ENCODE data around the gene CD63.

DNA sequence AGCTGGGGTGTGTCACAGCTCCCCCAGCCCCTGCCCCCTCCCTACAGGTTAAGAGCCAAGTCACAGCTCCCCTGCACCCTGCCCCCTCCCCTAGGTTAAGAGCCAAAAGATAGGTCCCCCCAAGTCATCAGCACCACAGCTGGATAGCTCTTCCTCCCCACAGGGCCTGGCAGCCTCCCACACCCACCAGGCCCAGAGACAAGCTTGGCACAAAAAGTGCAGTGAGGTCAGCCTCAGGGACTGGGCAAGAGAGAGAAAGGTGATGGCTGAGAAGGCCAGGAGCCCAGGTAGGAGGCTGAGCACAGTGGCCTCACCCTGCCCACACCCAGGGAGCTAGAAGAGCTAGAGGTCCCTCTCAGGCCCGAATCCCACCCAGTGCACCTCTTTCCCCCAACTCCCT is 29.8 kb downstream of the CD63 start:
- no peak for TF ChIP-seq CTCF (conservative IDR thresholded peaks at IDR 0.05; ENCODE audit: low read length)
- TF ChIP-seq EZH2phosphoT487 (IDR thresholded peaks at IDR 0.05; ENCODE audit: borderline replicate concordance) = no peak
